Measurements from ENCODE around the gene STIMATE.

GRCh38 chr3:52892290-52892624 is 5.1 kb downstream of the STIMATE start:
- TF ChIP-seq EZH2 (IDR thresholded peaks at IDR 0.05; ENCODE audit: insufficient read depth, poor library complexity, severe bottlenecking) (no peak), EZH2phosphoT487 (IDR thresholded peaks at IDR 0.05; ENCODE audit: insufficient read depth, low read depth) (no peak)
